ENCODE data around the gene APAF1. TPM values are rescaled to one million over a fixed set of nuclear protein-coding genes. Genes with fewer than 3 reads are reported as not detected.
"Not testable (repeated sequence)": the region's sequence is repeated elsewhere in the genome, so short reads cannot be mapped to it uniquely, and the experiment has no call there.

Gene APAF1, protein sequence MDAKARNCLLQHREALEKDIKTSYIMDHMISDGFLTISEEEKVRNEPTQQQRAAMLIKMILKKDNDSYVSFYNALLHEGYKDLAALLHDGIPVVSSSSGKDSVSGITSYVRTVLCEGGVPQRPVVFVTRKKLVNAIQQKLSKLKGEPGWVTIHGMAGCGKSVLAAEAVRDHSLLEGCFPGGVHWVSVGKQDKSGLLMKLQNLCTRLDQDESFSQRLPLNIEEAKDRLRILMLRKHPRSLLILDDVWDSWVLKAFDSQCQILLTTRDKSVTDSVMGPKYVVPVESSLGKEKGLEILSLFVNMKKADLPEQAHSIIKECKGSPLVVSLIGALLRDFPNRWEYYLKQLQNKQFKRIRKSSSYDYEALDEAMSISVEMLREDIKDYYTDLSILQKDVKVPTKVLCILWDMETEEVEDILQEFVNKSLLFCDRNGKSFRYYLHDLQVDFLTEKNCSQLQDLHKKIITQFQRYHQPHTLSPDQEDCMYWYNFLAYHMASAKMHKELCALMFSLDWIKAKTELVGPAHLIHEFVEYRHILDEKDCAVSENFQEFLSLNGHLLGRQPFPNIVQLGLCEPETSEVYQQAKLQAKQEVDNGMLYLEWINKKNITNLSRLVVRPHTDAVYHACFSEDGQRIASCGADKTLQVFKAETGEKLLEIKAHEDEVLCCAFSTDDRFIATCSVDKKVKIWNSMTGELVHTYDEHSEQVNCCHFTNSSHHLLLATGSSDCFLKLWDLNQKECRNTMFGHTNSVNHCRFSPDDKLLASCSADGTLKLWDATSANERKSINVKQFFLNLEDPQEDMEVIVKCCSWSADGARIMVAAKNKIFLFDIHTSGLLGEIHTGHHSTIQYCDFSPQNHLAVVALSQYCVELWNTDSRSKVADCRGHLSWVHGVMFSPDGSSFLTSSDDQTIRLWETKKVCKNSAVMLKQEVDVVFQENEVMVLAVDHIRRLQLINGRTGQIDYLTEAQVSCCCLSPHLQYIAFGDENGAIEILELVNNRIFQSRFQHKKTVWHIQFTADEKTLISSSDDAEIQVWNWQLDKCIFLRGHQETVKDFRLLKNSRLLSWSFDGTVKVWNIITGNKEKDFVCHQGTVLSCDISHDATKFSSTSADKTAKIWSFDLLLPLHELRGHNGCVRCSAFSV (N-terminal part only)
- total RNA-seq (2012; rRNA removed), result 18.0 and 18.6 TPM in 2 replicates

DNA sequence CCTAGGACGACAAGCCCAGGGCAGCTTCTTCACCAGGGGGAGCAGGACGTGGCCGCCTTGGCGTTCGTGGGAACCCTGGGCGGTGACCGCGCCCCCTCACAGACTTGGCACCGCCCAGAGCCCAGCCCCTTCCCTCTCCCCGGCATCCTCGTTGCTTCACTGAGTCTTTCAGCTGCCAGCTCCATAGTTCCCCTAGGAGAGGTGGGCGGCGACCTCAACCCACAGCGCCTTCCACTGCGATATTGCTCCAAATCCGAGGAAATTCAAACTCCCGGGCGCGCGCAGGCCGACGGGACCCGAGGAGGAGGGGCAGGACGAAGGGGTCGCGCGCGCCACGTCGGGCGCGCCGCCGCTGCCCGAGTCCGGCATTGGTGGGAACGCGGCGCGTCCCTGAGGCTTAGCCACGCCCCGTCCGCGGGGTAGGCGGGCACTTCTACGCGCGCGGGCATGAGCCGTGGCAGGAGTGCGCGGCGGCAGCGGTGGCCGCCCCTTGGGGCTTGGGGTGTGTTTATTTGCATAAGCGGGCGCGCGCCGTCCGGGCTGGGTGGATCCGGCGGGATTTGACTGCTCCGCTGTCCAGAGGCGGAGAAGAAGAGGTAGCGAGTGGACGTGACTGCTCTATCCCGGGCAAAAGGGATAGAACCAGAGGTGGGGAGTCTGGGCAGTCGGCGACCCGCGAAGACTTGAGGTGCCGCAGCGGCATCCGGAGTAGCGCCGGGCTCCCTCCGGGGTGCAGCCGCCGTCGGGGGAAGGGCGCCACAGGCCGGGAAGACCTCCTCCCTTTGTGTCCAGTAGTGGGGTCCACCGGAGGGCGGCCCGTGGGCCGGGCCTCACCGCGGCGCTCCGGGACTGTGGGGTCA, at the start of gene APAF1, which contains the start of gene IKBIP:
Gene APAF1 (plus strand): TSS at position 579 of the 860 bp plus-strand sequence. CDS start 3,070 bp downstream, outside the sequence.
Gene IKBIP (minus strand): TSS at position 77 of the 860 bp plus-strand sequence. CDS start 87 bp downstream, outside the sequence.
- H3K4me3 ChIP-seq (ENCODE audit: low read length), result peak within 1 kb of the TSS; percentile 92
- peak within 1 kb of the TSS; percentile 94 for H3K9ac ChIP-seq (ENCODE audit: low read depth, low read length)
- no peaks in the 10 kb centered on the region for H3K9me3 ChIP-seq (replicated peaks; ENCODE audit: low read length)
- peaks cover 9% of the 10 kb centered on the region for H3K4me1 ChIP-seq (ENCODE audit: control insufficient read depth, insufficient read depth, low read length)
- peaks cover 13% of the 10 kb centered on the region for H3K36me3 ChIP-seq (ENCODE audit: insufficient read depth, low read length)
- H3K4me2 ChIP-seq (ENCODE audit: low read length), result peak within 1 kb of the TSS; percentile 83
- no peaks in the 10 kb centered on the region for H3K27me3 ChIP-seq (ENCODE audit: control insufficient read depth, insufficient read depth, low read length)

DNA sequence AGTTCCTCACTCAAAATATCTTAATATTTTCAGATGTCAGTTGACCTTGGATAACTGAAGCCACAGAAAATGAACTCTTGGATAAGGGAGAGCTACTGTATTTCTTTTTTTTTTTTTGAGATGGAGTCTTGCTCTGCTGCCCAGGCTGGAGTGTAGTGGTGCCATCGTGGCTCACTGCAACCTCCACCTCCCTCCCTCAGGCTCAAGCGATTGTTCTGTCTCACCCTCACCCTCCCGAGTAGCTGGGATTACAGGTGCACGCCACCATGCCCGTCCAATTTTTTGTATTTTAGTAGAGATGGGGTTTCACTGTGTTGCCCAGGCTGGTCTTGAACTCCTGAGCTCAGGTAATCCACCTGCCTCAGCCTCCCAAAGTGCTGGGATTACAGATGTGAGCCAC, 47.8 kb upstream of the APAF1 start:
- not testable (repeated sequence) for H3K4me2 ChIP-seq (ENCODE audit: low read length); H3K9ac ChIP-seq (ENCODE audit: low read depth, low read length); H3K9me3 ChIP-seq (replicated peaks; ENCODE audit: low read length); H3K4me3 ChIP-seq (ENCODE audit: low read length); H3K27me3 ChIP-seq (ENCODE audit: control insufficient read depth, insufficient read depth, low read length)
- Histone ChIP-seq H3K36me3 (ENCODE audit: insufficient read depth, low read length) (peaks cover 68% of the 10 kb centered on the region), H3K4me1 (ENCODE audit: control insufficient read depth, insufficient read depth, low read length) (peaks cover 17% of the 10 kb centered on the region)

DNA sequence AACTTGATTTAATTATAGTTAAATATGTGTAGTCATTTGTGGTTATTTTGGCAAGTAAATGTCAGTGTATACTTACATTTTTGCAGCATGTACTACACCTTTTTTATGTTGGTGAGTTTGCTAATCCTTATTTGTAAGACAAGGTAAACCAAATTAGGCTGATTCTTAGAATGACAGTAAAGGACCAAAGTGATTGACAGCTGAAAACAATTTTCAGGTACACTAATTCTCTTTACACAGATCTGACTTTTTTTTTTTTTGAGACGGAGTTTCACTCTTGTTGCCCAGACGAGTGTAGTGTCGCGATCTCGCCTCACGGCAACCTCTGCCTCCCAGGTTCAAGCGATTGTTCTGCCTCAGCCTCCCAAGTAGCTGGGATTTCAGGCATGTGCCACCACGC, 43.2 kb upstream of the APAF1 start:
- Histone ChIP-seq H3K27me3 (ENCODE audit: control insufficient read depth, insufficient read depth, low read length) (no peaks in the 10 kb centered on the region), H3K9ac (ENCODE audit: low read depth, low read length) (no peak overlapping the region), H3K4me3 (ENCODE audit: low read length) (no peak overlapping the region), H3K36me3 (ENCODE audit: insufficient read depth, low read length) (peaks cover 66% of the 10 kb centered on the region), H3K4me2 (ENCODE audit: low read length) (no peak overlapping the region), H3K4me1 (ENCODE audit: control insufficient read depth, insufficient read depth, low read length) (peaks cover under 1% of the 10 kb centered on the region), H3K9me3 (replicated peaks; ENCODE audit: low read length) (no peaks in the 10 kb centered on the region)

DNA sequence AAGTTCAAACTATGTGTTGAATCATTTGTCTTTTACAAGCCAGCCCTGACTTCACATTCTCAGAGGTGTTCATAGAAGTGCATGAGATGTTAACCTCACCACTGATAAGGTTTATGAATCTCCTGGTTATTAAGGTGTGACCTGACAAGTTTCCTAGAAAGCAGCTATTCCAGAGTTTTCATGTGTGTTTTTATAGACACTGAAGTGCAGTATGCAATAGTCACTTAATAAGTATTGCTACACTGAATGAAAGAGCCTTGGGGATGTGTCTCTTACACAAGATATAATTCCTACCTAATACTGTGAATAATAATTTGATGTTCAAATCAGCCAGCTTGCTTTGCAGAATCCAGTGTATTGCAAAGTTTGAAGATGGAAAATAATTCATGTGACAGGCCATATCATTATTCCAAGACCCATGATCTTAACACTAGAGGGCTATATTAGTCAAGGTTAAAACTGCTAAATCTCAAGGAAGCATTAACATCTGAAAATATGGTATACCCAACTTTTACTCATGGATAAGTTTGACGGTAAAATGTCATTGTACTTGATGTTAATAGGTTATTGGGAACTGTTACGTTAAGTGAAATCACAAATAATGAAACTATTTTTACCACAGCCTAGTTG, 38.6 kb upstream of the APAF1 start:
- Histone ChIP-seq H3K4me2 (ENCODE audit: low read length) (no peak overlapping the region), H3K27me3 (ENCODE audit: control insufficient read depth, insufficient read depth, low read length) (no peaks in the 10 kb centered on the region), H3K9ac (ENCODE audit: low read depth, low read length) (no peak overlapping the region), H3K4me1 (ENCODE audit: control insufficient read depth, insufficient read depth, low read length) (no peaks in the 10 kb centered on the region), H3K4me3 (ENCODE audit: low read length) (no peak overlapping the region), H3K36me3 (ENCODE audit: insufficient read depth, low read length) (peaks cover 28% of the 10 kb centered on the region), H3K9me3 (replicated peaks; ENCODE audit: low read length) (no peaks in the 10 kb centered on the region)

DNA sequence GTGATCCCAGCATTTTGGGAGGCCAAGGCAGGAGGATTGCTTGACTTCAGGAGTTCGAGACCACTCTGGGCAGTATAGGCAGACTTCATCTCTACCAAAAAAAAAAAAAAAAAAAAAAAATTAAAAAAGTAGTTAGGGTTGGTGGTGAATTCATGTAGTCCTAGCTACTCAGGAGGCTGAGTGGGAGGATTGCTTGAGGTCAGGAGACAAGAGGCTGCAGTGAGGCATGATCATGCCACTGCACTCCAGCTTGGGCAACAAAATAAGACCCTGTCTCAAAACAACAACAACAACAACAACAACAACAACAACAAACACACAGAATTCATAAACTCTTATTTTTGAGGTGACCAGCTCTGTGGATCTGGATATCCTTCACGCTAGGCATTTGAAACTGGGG, 34.5 kb upstream of the APAF1 start:
- Histone ChIP-seq H3K4me3 (ENCODE audit: low read length) (no peak overlapping the region), H3K9ac (ENCODE audit: low read depth, low read length) (no peak overlapping the region), H3K27me3 (ENCODE audit: control insufficient read depth, insufficient read depth, low read length) (no peaks in the 10 kb centered on the region), H3K9me3 (replicated peaks; ENCODE audit: low read length) (no peaks in the 10 kb centered on the region), H3K4me2 (ENCODE audit: low read length) (no peak overlapping the region), H3K36me3 (ENCODE audit: insufficient read depth, low read length) (peaks cover 9% of the 10 kb centered on the region), H3K4me1 (ENCODE audit: control insufficient read depth, insufficient read depth, low read length) (no peaks in the 10 kb centered on the region)

DNA sequence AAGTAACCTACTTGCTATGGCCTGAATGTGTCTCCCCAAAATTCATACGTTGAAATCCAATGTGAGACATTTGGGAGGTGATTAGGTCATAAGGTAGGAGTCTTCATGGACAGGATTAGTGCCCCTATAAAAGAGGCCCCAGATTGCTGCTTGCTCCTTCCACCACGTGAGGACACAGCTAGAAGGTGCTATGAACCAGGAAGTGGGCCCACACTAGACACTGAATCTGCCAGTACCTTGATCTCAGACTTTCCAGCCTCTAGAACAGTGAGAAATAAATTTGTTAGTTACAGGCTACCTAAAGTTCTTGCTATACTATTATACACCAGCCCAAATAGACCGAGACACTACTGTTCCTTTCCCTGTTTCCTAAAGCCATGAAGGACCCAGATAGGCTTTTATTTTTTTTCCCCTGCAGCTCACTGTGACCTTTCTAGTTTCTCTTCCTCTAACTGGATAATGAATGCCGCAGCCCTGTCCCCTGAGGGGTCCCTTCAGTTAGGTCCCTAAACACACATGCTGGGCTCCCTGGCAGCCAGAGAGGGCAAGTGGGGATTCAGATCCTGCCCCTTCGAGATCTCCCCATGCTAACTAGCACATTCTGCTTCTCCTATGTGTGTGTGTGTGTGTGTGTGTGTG, 32.3 kb upstream of the APAF1 start:
- no peak overlapping the region for H3K4me2 ChIP-seq (ENCODE audit: low read length)
- no peaks in the 10 kb centered on the region for H3K27me3 ChIP-seq (ENCODE audit: control insufficient read depth, insufficient read depth, low read length)
- H3K4me1 ChIP-seq (ENCODE audit: control insufficient read depth, insufficient read depth, low read length), result no peaks in the 10 kb centered on the region
- no peaks in the 10 kb centered on the region for H3K9me3 ChIP-seq (replicated peaks; ENCODE audit: low read length)
- no peak overlapping the region for H3K4me3 ChIP-seq (ENCODE audit: low read length)
- H3K36me3 ChIP-seq (ENCODE audit: insufficient read depth, low read length), result peaks cover 9% of the 10 kb centered on the region
- H3K9ac ChIP-seq (ENCODE audit: low read depth, low read length), result no peak overlapping the region

DNA sequence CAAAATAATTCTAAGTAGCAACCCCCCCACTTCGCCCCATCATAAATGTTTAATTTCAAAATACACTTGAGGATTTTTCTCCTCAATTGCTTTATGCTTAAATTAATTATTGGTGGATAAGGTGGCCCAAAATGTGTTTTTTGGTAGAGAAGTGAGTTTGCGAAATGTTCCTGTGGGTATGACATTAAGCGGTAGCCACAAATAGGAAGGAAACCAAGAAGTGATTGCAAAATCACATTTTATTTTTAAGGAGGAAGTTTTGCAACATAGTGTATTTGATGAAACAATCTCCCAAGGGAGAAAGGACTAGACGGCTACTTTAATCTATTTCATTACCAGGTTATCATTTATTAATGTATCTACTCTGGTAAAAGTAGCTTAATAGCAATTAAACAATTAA, 26.1 kb upstream of the APAF1 start:
- Histone ChIP-seq H3K27me3 (ENCODE audit: control insufficient read depth, insufficient read depth, low read length) (no peaks in the 10 kb centered on the region), H3K36me3 (ENCODE audit: insufficient read depth, low read length) (peaks cover 2% of the 10 kb centered on the region), H3K9me3 (replicated peaks; ENCODE audit: low read length) (no peaks in the 10 kb centered on the region), H3K4me1 (ENCODE audit: control insufficient read depth, insufficient read depth, low read length) (peaks cover 8% of the 10 kb centered on the region), H3K4me3 (ENCODE audit: low read length) (no peak overlapping the region), H3K4me2 (ENCODE audit: low read length) (no peak overlapping the region), H3K9ac (ENCODE audit: low read depth, low read length) (no peak overlapping the region)

DNA sequence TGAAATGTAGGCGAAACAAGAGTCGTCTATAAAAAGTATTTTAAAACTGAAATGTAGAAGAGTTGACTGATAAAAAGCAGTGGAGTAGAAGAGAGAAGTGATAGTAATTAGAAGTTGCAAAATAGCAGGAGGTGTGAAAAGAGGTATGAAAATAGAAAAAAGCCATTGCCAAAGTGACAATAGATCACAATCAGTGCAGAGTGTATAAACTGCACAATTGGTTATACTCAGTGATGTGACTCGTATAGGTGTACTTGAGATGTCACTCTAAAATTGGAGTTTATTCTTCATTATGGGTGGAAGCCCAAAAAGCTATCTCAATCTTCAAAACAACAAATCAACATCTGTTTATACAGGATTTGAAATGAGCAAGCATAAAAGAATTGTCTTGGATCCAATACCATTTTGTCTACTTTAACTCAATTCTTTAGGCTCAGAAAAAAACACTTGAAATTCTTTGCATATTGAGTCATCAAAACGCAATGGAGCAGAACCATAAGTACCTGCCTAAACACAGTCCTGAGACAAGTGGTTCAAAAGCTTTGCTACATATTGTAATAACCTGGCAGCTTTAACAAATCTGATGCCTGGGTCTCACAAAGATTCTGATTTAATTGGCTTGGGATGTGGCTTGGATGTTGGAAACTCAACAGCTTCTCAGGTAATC, 9.3 kb upstream of the APAF1 start:
- H3K9ac ChIP-seq (ENCODE audit: low read depth, low read length), result no peak overlapping the region
- H3K4me2 ChIP-seq (ENCODE audit: low read length), result no peak overlapping the region
- peaks cover 18% of the 10 kb centered on the region for H3K4me1 ChIP-seq (ENCODE audit: control insufficient read depth, insufficient read depth, low read length)
- H3K9me3 ChIP-seq (replicated peaks; ENCODE audit: low read length), result no peaks in the 10 kb centered on the region
- peaks cover 21% of the 10 kb centered on the region for H3K36me3 ChIP-seq (ENCODE audit: insufficient read depth, low read length)
- no peaks in the 10 kb centered on the region for H3K27me3 ChIP-seq (ENCODE audit: control insufficient read depth, insufficient read depth, low read length)
- no peak overlapping the region for H3K4me3 ChIP-seq (ENCODE audit: low read length)

DNA sequence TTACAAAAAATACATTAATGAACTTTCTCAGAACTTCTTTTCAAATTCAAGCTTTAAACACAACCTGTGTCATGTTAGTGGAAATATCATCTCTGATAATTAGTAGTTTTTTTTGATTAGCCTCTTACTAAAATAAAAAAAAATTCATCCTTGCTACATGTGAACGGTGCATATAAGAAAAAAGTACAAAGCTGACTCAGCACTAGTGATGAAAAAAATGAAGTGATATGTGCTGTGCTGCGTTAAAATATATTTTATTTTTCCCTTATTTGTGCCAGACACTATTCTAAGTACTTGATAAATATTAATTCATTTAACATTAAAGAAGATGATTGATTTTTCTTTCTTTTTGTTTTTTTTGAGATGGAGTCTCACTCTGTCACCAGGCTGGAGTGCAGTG, 8.0 kb upstream of the APAF1 start:
- no peaks in the 10 kb centered on the region for H3K9me3 ChIP-seq (replicated peaks; ENCODE audit: low read length)
- H3K4me3 ChIP-seq (ENCODE audit: low read length), result no peak overlapping the region
- no peak overlapping the region for H3K4me2 ChIP-seq (ENCODE audit: low read length)
- no peaks in the 10 kb centered on the region for H3K27me3 ChIP-seq (ENCODE audit: control insufficient read depth, insufficient read depth, low read length)
- no peak overlapping the region for H3K9ac ChIP-seq (ENCODE audit: low read depth, low read length)
- H3K36me3 ChIP-seq (ENCODE audit: insufficient read depth, low read length), result peaks cover 20% of the 10 kb centered on the region
- H3K4me1 ChIP-seq (ENCODE audit: control insufficient read depth, insufficient read depth, low read length), result peaks cover 19% of the 10 kb centered on the region

DNA sequence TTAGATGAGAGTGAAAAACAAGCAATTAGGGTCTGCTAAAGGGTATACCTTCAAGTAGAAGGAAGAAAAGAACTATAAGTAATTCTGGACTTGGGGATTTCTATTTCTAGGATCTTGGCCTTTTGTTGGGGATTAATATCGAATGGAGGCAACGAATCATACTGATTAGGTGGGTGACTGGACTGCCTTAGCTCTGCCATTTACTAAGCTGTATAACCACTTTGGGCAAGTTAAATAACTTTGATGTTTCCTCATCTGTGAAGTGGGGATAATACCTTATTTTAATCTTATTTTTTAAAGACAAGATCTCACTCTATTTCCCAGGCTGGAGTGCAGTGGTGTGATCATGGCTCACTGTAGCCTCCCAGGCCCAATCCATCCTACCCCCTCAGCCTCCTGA, 7.1 kb upstream of the APAF1 start:
- no peak overlapping the region for H3K9ac ChIP-seq (ENCODE audit: low read depth, low read length)
- no peaks in the 10 kb centered on the region for H3K27me3 ChIP-seq (ENCODE audit: control insufficient read depth, insufficient read depth, low read length)
- peaks cover 24% of the 10 kb centered on the region for H3K4me1 ChIP-seq (ENCODE audit: control insufficient read depth, insufficient read depth, low read length)
- H3K4me2 ChIP-seq (ENCODE audit: low read length), result no peak overlapping the region
- no peaks in the 10 kb centered on the region for H3K9me3 ChIP-seq (replicated peaks; ENCODE audit: low read length)
- no peak overlapping the region for H3K4me3 ChIP-seq (ENCODE audit: low read length)
- peaks cover 12% of the 10 kb centered on the region for H3K36me3 ChIP-seq (ENCODE audit: insufficient read depth, low read length)
